CD4-positive, alpha-beta T cell treated with Interleukin-4 for 1 hour (primary cell): ENCODE measurements around the gene LETM1.

Experiments
- DNase-seq, 2 donors: peaks; one replicate each; pipeline ENCODE4 v3.0.0-alpha.2; 2020 to 2022

The LETM1 gene

DNA sequence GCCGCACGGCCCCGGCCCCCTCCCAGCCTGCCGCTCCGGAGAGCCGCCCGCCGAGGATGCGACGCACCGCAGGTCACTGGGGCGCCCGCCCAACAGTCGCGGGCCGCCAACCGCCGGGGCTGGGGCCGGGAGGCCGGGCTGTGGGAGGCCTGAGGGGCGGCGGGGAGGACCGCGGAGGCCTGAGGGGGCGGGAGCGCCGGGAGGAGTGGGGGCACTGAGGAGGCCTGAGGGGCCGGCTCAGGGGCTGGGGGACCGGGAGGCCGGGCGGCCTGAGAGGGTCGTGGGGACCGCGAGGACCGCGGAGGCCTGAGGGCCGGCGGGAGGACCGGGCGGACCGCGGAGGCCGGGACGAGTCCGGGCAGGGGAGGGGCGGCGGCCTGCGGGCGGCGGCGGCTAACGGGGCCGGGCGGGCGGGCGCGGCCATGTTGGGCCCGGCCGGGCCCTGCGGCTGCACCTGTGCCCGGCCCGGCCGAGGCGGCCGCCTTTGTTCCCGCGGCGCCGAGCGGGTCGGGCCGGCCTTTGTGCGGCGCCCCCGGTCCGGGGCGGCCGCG, 15.6 kb upstream of the LETM1 start:
- no peak for DNase-seq

DNA sequence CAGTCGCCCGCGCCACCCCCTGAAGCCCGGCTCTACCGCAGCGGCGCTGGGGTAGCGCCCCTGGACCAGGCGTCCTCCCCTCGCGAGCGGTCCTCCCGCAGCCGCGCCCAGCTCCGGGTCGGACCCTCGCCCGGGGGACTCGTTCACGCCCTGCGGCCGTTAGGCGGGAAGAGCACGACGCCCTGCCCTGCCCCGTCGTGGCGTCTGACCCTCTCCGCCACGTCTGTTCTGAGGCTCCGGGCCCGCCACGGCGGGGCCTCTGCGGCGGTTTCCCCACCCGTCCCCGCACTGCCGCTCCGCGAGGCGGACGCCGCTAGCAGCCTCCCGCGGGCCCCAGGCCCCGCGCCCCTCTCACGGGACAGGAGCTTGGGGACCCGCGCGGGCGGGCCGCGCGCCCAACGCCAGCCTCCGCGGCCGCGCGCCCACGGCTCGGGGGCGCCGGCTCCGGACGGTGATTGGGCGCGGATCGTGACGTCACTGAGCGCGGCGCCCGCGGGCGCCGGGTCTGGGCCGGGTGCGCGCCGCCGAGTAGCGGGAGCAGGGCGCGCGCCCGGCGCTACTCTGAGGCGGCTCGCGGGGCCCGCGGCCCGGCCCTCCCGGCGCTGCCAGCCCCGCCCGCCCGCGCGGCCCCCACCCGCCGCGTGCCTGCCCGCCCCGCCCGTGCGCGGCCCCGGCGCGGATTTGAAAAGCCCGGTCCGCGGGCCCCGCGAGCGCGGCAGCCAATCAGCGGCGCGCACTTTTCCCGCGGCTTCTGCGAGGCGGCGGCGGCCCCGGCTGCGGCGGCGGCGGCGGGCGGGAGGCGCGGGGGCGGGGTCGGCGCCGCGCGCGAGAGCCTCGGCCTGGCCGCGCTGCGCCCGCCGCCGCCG, 14.9 kb upstream of the LETM1 start, which contains the start of gene NSD2:
Gene NSD2, plus strand, starts transcription at position 816 of the 866 bp plus-strand sequence. CDS start 29,262 bp downstream, outside the sequence.
- peak; percentile 88 to 91 for DNase-seq

DNA sequence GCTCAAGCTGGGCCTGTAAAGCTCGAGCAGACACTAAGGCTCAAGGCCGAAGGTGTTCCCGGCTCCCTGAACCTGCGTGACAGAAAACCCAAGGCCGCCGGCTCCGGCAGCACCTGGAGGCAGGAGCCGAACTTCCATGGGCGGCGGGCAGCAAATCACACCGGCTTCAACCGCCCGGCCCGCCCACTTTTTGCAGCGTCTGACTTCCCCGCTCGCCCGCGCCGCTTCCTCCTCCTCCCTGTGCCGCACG, 14.3 kb upstream of the LETM1 start:
- DNase-seq = peak; percentile 84 to 85

DNA sequence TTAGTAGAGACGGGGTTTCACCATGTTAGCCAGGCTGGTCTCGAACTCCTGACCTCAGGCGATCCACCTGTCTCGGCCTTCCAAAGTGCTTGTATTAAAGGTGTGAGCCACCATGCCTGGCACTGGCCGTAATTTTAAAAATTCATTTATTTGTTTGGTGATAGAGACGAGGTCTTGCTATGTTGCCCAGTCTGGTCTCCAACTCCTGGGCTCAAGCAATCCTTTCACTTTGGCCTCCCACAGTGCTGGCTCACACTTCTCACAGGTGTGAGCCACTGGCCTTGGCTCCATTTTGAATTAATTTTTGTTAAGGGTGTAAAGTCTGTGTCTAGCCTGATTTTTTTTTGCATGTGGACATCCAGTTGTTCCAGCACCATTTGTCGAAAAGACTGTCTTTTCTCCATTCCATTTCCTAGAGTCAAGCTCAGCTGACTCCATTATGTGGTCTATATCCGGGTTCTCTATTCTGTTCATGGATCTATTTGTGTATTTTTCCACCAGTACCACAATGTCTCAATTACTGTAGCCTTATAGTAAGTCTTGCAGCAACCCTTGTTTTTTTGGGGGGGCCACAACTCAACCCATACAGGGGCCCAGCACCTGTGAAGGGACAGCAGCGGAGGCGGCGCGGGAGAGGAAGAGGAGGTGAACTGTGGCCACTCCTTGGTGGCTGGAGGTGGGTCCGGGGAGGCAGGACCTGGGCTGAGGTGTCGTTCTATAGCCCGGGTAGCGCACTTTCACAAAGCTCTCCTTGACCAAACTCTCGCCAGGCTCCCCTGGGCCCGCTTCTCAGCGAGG, 13.8 kb upstream of the LETM1 start:
- DNase-seq = no peak

DNA sequence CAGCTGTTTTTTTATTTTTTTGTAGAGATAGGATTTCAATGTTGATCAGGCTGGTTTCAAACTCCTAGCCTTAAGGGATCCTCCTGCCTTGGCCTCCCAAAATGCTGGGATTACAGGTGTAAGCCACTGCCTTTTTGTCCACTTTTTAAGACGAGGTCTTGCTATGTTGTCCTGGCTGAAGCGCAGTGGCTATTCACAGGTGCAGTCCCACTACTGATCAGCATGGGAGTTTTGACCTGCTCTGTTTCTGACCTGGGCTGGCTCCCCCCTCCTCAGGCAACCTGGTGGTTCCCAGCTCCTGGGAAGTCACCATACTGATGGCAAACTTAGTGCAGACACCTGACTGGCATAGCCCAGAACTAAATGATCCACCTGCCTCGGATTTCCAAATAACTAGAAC, 13.0 kb upstream of the LETM1 start:
- no peak for DNase-seq

DNA sequence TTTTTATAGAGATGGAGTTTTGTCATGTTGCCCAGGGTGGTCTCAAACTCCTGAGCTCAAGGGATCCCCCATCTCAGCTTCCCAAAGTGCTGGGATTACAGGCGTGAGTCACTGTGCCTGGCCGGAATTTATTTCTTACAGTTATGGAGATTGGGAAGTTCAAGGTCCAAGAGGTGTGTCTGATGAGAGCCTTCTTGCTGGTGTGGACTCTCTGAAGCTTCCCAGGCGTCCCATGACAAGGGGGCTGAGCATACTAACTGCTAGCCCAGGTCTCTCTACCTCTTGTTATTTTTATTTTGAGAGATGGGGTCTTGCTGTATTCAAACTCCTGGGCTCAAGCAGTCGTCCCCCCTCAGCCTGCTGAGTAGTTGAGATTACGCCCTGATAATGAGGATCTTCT, 12.3 kb upstream of the LETM1 start:
- DNase-seq = no peak

DNA sequence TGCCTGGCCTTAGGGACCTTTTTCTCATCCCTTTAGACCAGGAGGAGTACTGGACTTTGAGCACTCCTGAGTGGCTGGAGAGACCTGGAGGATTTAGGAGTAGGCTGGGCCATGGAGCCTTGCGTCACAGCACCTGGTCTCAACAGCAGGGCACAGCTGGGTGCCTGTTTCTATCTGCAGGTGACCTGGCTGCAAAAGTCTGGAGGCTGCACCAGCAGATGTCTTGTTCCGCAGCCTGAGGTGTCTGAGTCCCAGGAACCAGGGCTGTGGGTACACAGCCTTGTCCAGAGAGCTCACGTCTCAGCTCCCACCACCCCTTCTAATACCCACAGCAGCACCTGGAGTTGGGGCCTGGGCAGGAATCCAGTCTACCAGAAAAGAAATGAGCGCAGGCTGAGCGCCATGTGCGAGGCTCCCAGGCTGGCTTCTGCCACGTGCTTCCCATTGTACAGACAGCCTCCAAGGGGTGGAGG, 10.3 kb upstream of the LETM1 start:
- no peak for DNase-seq

DNA sequence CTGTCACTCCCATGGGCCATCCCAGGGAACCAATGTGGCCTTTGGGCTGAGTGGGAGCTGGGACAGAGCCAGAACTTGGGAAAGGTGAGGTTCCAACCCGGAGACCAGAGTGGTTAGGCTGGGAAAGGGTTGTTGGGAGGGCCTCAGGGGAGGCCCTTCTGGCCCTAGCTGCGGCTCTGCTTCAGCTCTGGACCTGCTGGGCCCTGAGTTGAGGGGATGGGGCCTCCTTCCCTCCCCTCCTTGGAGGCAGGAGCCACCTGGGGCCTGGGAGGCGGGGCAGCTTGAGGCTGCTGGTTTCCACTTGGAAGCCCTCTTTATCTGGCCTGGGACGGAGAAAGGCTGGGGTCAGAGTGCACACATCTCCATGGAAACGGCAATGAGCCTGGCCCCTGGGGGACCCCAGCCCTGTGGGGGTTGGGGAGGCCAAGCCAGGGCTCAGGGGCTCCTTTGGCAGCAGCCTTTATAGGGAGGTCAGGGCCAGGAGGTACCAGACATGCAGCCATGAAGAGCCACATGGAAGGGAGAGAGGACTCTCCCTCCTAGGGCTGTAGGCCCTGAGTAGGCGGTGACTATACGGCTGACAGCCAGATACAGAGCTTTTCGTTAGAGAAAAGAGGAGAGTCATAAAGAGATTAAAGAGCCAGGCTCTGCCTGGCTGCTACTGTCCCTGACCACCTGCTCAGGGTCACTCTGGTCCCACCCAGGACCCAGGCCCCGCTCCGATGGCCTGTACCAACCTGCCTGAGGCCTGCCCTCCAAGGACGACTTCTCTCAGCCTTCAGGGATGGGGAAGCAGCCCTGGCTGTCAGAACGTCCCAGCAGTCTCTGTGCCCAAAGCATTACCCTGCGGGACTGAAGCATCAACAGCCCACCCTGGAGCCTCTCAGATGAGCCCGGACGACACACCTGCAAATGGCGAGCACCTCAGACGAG, 8.4 kb upstream of the LETM1 start:
- DNase-seq = no peak

DNA sequence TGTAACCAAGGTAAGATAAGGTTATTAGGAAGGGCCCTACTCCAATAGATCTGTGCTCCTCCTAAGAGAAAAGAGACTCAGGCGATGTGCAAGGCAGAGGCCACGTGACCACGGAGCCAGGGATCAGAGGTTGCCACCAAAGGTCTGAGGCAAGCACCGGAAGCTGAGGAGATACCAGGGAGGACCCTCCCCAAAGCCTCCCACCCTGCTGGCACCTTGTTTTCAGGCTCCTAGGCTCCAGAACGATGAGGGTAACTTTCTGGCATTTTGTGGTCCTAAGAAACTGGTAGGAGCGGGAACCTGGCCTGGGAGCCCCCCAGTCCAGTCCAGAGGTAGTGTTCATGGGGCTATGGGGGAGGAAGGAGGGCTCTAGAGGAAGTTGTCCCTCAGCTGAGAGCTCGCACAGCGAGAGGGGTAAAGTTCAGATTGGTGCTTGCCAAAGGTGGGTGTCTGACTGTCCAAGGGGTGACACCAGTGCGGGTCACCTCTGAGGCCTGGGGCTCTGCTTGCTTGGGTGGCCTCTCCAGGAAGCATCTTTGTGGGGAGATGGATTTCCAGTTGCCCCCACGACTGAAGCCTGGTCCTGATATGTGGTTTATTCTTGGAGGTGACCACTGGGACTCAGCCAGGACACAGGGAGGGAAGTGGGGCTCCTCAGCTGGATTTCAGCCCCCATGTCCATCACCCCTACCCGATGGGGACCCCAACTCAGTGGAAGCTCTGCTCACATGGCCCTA, 7.5 kb upstream of the LETM1 start:
- no peak for DNase-seq

DNA sequence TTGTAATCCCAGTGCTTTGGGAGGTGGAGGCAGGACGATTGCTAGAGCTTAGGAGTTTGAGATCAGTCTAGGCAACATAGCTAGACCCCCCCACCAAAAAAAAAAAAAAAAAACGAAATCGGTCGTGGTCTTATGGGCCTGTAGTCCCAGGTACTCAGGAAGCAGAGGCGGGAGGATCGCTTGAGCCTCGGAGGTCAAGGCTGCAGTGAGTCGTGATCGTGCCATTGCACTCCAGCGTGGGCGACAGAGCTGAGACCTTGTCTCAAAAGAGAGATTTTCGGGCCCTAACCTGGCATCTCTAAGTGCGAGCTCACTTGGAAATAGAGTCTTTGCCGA, 7.0 kb upstream of the LETM1 start:
- no peak for DNase-seq

DNA sequence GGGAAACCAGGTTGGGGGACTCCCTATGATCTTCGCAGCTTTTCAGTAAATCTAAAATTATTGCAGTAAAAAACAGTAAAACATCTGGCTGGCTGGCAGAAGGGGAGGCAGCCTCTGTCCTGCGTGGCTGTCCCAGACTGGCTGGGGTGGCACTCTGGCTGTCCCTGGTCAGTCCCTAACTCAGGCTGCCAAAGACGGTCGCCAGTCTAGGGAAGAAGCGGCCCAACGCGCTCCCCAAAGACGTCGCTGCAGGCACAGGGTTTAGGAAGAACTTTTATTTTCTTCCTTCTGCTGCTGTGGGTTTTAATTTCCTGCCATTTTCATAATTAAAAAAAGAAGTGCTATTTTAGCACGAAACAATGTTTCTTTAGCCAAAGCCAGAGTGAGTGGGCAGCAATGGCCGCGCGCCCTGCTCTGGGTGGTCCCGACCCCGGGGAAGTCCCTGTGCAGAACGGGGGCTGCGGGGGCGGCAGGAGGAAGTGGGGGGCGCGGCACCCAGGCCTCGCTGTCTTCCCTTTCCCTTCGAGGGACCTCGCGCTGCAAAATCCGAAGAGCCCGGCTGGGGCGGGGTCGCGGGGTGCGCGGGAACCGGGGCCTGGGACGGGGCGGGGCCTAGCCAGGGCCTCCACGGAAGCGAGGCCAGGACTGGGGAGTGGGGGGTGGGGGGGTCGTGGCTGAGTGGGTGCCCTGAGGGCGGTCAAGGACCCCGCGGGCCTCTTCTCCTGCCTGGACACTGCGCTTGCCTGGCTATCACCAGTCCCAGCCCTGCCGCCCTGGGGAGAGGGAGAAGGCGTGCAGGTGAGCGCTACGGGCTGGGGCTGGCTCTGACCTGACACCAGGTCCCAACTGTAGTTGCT, 6.3 kb upstream of the LETM1 start:
- peak in 1 of 2 donors; percentile 14 for DNase-seq

DNA sequence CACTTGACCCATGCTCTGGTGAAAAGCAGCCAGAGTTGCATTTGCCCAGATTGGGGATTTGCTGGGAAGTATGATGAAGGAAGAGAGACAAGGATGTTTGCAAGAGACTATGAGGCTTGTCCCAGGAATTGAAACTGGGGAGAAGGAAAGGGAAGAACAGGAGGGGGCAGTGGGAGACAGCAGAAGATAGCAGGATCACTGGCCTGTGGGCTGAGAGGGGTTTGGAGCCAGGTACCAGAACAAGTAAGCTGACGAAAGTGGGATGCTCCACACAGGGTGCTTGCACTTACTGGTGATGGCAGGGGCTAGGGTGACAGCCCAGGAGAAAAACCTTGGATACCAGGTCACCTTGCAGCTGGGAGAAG, 3.4 kb upstream of the LETM1 start:
- DNase-seq = no peak

DNA sequence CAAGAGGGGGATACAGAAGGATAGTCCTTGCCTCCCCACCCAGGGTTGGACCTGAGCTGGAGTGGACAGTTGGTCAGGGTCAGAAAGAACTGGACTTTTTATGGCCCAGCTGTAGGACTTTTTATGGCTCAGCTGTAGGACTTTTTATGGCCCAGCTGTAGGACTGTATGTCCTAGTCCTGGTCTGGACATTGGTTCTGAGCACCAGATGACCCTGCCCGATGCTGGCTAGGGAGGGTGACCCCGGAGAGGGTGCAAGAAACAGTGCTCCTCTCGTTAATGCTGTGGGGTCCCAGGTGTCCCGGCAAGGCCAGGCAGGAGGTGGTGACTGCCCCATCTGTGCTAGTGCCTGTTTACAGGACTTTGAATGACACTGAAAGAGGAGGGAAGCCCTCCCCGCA, 2.0 kb upstream of the LETM1 start:
- no peak for DNase-seq

DNA sequence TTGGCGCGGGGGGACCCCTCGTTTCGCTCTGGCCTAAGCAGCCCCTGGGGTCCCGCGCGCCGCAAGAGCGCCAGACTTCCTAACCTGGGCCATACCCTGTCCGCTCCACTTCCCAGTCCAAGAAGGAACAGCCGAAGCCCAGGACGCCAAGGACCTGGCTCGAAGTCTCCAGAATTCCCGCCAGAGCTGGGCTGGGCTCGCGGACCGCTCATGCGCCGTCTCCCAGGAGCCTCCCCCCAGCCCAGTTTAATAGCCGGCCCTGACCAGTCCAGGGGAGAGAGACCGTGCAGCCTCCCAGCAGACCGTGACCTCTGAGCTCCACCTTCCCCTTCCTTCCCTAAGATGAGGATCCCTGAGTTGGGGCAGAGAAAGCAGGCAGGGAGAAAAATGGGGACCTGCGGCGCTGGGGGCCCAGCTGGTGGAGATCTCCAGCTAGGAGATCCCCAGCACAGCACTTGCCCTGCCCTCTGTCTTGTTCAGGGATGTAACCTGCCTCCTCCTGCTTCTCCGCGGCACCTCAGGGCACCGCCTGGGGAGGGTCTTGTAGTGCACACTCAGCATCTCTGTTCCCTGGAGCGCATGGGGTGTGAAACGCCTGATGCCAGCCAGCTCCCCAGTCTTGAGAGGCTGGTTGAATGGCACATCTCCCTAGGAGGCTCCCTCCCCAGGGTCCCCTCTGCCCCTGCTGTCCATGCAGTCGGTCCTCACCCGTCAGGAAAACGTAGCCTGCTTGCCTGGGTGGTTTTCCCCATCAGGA, 1.2 kb upstream of the LETM1 start:
- no peak for DNase-seq

DNA sequence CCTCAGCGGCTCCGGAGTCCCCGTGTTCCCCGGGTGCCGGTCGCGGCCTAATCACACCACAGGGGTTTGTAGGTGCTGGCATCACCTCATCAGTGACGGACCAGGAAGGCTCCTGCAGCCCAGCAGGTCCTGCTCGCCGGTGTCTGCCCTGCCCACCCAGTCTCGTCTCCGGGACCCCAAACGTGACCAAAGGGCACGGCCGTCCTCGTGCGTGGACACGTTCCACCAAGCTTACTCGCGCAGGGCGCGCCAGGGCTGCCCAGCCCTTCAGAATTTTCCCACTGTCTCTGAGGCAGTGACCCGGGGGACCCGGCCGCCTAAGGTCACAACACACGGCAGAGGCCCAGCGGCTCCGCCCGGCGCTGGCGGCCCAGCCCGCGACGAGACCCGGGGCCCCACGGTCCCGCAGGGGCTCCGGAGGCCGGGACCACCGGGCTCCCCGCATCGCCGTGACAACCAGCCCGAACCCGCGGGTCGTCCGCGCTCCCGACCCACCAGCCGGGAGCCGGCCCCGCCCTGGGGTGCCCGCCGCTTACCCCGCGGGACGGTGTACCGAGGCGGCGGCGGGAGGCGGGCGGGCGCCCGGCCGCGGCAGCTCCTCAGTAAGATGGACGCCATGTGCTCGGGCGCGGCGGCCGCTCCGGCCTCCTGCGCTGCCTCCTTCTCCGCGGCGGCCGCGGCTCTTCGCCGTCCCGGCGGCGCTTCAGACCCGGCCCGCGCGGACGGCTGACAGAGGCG, 454 bp downstream of the LETM1 start:
- DNase-seq = peak in 1 of 2 donors; percentile 8

DNA sequence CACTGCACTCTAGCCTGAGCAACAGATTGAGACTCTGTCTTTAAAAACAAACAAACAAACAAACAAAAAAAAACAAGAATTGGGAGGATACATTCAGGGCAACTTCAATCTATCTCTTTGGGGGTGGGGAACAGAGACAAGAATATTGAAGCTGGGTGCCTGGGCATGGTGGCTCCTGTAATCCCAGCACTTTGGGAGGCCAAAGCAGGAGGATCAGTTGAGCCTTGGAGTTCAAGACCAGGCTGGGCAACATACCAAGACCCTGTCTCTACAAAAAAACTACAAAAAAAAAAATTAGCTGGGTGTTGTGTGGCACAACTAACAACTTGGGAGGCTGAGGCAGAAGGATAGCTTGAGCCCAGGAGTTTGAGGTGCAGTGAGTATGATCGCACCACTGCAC, 1.2 kb downstream of the LETM1 start:
- no peak for DNase-seq

DNA sequence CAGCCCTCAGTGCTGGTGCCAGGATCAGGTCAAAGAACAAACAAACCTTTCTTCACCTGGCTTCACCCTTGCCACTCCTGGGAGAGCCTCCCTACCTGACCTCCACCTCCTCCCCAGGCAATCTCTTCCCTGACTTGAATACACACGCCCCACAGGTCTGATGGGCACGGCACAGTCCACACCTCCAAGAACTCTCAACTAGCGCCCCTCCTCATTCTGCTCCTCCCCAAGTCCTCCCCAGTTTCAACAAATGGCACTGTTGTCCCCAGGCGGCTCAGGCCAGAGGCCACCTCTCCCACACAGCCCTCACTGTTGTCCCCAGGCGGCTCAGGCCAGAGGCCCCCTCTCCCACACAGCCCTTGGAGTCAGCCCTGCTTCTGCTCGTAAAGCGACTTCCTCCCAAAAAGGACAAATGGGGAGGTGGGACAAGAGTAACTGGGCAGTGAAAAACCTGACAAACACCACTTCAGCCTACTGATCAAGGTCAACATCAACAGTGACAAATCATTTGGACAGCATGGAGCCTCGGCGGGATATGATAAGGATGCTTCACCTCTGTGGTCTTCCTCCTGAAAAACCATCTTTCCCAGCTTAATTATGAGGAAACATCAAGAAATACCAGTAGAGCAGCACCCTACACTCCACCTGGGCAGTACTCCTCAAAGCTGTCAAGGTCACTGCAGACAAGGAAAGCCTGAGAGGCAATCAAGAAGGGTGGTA, 2.9 kb downstream of the LETM1 start:
- DNase-seq = no peak

DNA sequence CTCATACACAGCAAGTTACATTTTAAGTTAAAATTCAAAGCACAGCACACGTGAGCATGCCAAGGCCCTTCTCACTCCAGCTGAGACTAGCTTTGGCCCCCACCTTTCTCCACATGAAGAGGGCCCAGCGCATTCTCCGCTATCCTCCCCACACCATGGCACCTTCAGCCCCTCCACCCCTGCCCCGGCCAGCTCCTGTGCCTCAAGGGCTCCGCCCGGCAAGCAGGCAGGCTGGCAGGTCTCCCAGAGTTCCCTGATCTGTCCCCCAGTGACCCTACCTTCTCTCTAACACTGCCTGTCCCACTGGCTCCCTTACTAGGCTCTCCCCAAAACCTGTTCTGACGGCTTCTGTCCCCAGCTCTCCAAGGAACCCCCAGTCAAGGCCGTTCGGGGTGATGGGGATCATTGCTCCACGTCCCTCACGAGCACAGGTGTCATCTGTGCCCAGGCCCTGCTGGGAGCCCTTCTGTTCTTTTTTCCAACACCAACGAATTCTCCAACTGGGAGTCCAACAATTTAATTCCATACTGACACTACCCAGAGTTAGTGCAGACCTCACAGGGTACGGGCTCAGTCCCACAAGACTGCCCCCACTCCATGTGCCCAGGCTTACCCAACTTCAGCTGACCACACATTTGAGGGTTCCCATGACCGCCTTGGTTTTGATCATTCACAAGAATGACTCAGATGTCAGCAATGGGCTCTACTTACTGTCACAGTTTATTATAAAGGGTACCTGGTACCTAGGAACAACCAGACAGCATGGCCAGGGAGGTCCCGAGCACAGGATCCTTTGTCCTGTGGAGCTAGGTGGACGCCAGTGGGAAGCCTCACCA, 4.2 kb downstream of the LETM1 start:
- no peak for DNase-seq
